NCI-H510A treated with DMSO at 0.1 percent for 48 hours (cell line): Measurements from ENCODE around the gene PAXIP1.
"Not testable (repeated sequence)": the region's sequence is repeated elsewhere in the genome, so short reads cannot be mapped to it uniquely, and the experiment has no call there.

Experiments used
- DNase-seq: peaks from one replicate; lab custom pipeline; 2025; lab: John Stamatoyannopoulos, UW

Gene PAXIP1

GRCh38 chr7:155003092-155003375 lies at the start of gene PAXIP1:
Gene PAXIP1 (minus strand): TSS chr7:155003124. CDS start chr7:155002929, 195 bp downstream.
- peak; percentile 48 for DNase-seq

- no peak for DNase-seq
Measured at GRCh38 chr7:155051355-155051754, 48.4 kb upstream of the PAXIP1 start.

- no peak for DNase-seq
Measured at GRCh38 chr7:155048006-155048405, 45.1 kb upstream of the PAXIP1 start.

GRCh38 chr7:155043756-155044155 lies 40.8 kb upstream of the PAXIP1 start:
- DNase-seq: no peak

GRCh38 chr7:155038335-155038734 lies 35.4 kb upstream of the PAXIP1 start:
- DNase-seq: no peak

- not testable (repeated sequence) for DNase-seq
Measured at GRCh38 chr7:155034495-155034894, 31.6 kb upstream of the PAXIP1 start.

GRCh38 chr7:155032978-155033377 lies 30.1 kb upstream of the PAXIP1 start:
- DNase-seq: no peak

- no peak for DNase-seq
Measured at GRCh38 chr7:155027879-155028278, 25.0 kb upstream of the PAXIP1 start.

GRCh38 chr7:155021699-155022145 lies 18.8 kb upstream of the PAXIP1 start:
- DNase-seq: no peak

GRCh38 chr7:155020996-155021395 lies 18.1 kb upstream of the PAXIP1 start:
- no peak for DNase-seq

- DNase-seq: no peak
Measured at GRCh38 chr7:155017834-155018233, 14.9 kb upstream of the PAXIP1 start.

GRCh38 chr7:155011086-155011485 lies 8.2 kb upstream of the PAXIP1 start:
- DNase-seq: no peak

GRCh38 chr7:155009570-155010157 lies 6.7 kb upstream of the PAXIP1 start:
- DNase-seq: no peak

GRCh38 chr7:155007947-155008346 lies 5.0 kb upstream of the PAXIP1 start:
- DNase-seq: no peak

- peak; percentile 50 for DNase-seq
Measured at GRCh38 chr7:155003376-155004214, 671 bp upstream of the PAXIP1 start.

- DNase-seq: peak; percentile 48
Measured at GRCh38 chr7:155002411-155003091, 373 bp downstream of the PAXIP1 start.

- DNase-seq: no peak
Measured at GRCh38 chr7:155001756-155002410, 1.0 kb downstream of the PAXIP1 start.

- no peak for DNase-seq
Measured at GRCh38 chr7:155000795-155001194, 2.1 kb downstream of the PAXIP1 start.

GRCh38 chr7:154998481-154998880 lies 4.4 kb downstream of the PAXIP1 start:
- DNase-seq: no peak

- no peak for DNase-seq
Measured at GRCh38 chr7:154997840-154998370, 5.0 kb downstream of the PAXIP1 start.

GRCh38 chr7:154996756-154997155 lies 6.2 kb downstream of the PAXIP1 start:
- no peak for DNase-seq

GRCh38 chr7:154996101-154996500 lies 6.8 kb downstream of the PAXIP1 start:
- no peak for DNase-seq
